ENCODE data around the gene DCTN3. TPM values are rescaled to one million over a fixed set of nuclear protein-coding genes. Genes with fewer than 3 reads are reported as not detected.
A peak's percentile ranks its signal among the peaks of the same experiment; 100 is the strongest.

Gene DCTN3
- total and polyA plus RNA-seq, 9 of the 15 experiments (the other 6 are each of a cell fraction or from before 2014, with no cell fraction given): 11.0 to 51.0 (median 41.9) TPM

GRCh38 chr9:34628656-34629490 is 8.6 kb upstream of the DCTN3 start, which contains the start of gene ARID3C:
ARID3C (minus strand) TSS chr9:34629066; CDS start chr9:34628014, 1,052 bp downstream.
- peak within 1 kb of the TSS in 1 of 2 experiments; percentile 78; a peak in 2 of 4 replicates for H3K9ac ChIP-seq (ENCODE audit: insufficient read depth in 1 of 2, low read depth in 2 of 2, low read length in 2 of 2)
- no peak within 1 kb of the TSS for H3K27ac ChIP-seq (ENCODE audit: extremely low read depth, low read depth, low read length)
- peak within 1 kb of the TSS; percentile 32; the same call in 1 of the 2 replicates for H2AFZ ChIP-seq (ENCODE audit: low read depth, low read length)
- BruUV-seq (replicated peaks): no TSS peak
- WGBS (ENCODE audit: insufficient coverage, low coverage, missing lambda C conversion rate): 6% methylated on average over 20 of the region's 69 CpGs
- no peaks in the 10 kb centered on the region for H3K9me3 ChIP-seq (replicated peaks; ENCODE audit: control insufficient read depth, insufficient read depth, low read depth, low read length)
- H4K20me1 ChIP-seq (replicated peaks; ENCODE audit: control insufficient read depth, insufficient read depth, low read length): 0 out of 2 replicates have a peak, but pooled peaks cover under 1% of the 10 kb centered on the region
- ChIA-PET CTCF (ENCODE audit: low intra/inter-chr PET ratio) (no interaction called here), POLR2A (no interaction called here)
- DNase-seq (ENCODE audit: extremely low read depth in 1 of 4, low spot score in 3 of 4) (peak; percentile 53 to 70 (median 62)), FAIRE-seq (no peak), ATAC-seq (peak; percentile 97)
- H3K79me2 ChIP-seq (ENCODE audit: control insufficient read depth, insufficient read depth, low read length): no peaks in the 10 kb centered on the region
- H3K4me3 ChIP-seq: peak within 1 kb of the TSS; percentile 18
- H3K4me1 ChIP-seq (replicated peaks in 1 of 2; ENCODE audit: control insufficient read depth in 2 of 2, insufficient read depth in 2 of 2, low read length in 2 of 2): peaks cover 0 to 21% of the 10 kb centered on the region in 2 experiments; a peak in 4 of 5 replicates
- intact Hi-C loops (cut with micrococcal nuclease): no loop called here
- no peaks in the 10 kb centered on the region for H3K36me3 ChIP-seq (ENCODE audit: control insufficient read depth, insufficient read depth, low read length)
- H3K4me2 ChIP-seq (ENCODE audit: insufficient read depth, low read length): peak within 1 kb of the TSS; percentile 58
- peaks cover 14 to 55% of the 10 kb centered on the region in 2 experiments; a peak in 4 of 5 replicates for H3K27me3 ChIP-seq (ENCODE audit: control insufficient read depth in 2 of 2, insufficient read depth in 2 of 2, low read length in 2 of 2)
- in situ Hi-C loops (cut with MboI): no loop called here
- H3K9me1 ChIP-seq (ENCODE audit: control insufficient read depth, insufficient read depth, low read length): no peaks in the 10 kb centered on the region
- TF ChIP-seq NFE2L1 (tag; IDR thresholded peaks at IDR 0.05; ENCODE audit: borderline replicate concordance, low read depth) (no peak), NFIX (CRISPR knock-in tag; IDR thresholded peaks at IDR 0.05; ENCODE audit: low read depth) (no peak), CREM (IDR thresholded peaks at IDR 0.05; ENCODE audit: low read depth) (no peak), ZEB2 (IDR thresholded peaks at IDR 0.05) (no peak), ZFP1 (CRISPR knock-in tag; IDR thresholded peaks at IDR 0.05) (no peak), HNRNPLL (IDR thresholded peaks at IDR 0.05; ENCODE audit: low read depth, low read length, poor library complexity, severe bottlenecking) (peak; percentile 97), IRF9 (tag; IDR thresholded peaks at IDR 0.05) (no peak), PPARD (CRISPR knock-in tag; IDR thresholded peaks at IDR 0.05) (no peak), CCAR2 (IDR thresholded peaks at IDR 0.05; ENCODE audit: low read depth, low read length) (no peak), CXXC5 (CRISPR knock-in tag; IDR thresholded peaks at IDR 0.05) (peak; percentile 38; the same call in 1 of the 2 replicates)
- TF ChIP-seq, protein P1, sequence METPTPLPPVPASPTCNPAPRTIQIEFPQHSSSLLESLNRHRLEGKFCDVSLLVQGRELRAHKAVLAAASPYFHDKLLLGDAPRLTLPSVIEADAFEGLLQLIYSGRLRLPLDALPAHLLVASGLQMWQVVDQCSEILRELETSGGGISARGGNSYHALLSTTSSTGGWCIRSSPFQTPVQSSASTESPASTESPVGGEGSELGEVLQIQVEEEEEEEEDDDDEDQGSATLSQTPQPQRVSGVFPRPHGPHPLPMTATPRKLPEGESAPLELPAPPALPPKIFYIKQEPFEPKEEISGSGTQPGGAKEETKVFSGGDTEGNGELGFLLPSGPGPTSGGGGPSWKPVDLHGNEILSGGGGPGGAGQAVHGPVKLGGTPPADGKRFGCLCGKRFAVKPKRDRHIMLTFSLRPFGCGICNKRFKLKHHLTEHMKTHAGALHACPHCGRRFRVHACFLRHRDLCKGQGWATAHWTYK (CRISPR knock-in tag; IDR thresholded peaks at IDR 0.05): no peak
- TF ChIP-seq, protein P2, sequence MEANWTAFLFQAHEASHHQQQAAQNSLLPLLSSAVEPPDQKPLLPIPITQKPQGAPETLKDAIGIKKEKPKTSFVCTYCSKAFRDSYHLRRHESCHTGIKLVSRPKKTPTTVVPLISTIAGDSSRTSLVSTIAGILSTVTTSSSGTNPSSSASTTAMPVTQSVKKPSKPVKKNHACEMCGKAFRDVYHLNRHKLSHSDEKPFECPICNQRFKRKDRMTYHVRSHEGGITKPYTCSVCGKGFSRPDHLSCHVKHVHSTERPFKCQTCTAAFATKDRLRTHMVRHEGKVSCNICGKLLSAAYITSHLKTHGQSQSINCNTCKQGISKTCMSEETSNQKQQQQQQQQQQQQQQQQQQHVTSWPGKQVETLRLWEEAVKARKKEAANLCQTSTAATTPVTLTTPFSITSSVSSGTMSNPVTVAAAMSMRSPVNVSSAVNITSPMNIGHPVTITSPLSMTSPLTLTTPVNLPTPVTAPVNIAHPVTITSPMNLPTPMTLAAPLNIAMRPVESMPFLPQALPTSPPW (CRISPR knock-in tag; IDR thresholded peaks at IDR 0.05): peak; percentile 26; the same call in 1 of the 2 replicates
- TF ChIP-seq, protein P3, sequence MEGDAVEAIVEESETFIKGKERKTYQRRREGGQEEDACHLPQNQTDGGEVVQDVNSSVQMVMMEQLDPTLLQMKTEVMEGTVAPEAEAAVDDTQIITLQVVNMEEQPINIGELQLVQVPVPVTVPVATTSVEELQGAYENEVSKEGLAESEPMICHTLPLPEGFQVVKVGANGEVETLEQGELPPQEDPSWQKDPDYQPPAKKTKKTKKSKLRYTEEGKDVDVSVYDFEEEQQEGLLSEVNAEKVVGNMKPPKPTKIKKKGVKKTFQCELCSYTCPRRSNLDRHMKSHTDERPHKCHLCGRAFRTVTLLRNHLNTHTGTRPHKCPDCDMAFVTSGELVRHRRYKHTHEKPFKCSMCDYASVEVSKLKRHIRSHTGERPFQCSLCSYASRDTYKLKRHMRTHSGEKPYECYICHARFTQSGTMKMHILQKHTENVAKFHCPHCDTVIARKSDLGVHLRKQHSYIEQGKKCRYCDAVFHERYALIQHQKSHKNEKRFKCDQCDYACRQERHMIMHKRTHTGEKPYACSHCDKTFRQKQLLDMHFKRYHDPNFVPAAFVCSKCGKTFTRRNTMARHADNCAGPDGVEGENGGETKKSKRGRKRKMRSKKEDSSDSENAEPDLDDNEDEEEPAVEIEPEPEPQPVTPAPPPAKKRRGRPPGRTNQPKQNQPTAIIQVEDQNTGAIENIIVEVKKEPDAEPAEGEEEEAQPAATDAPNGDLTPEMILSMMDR (IDR thresholded peaks at IDR 0.05 in 2 of 3, conservative IDR thresholded peaks at IDR 0.05 in 1 of 3; ENCODE audit: insufficient read depth in 2 of 3, low read depth in 1 of 3, low read length in 3 of 3): peak in 1 of 3 experiments; percentile 24; a peak in 1 of 6 replicates

Data from K562 (cell line).